NT2/D1 (cell line): ENCODE measurements around the gene CEMIP.

Source experiments
- DNase-seq: peaks from one replicate; pipeline ENCODE4 v3.0.0-alpha.2; 2011; ENCODE audit warnings: low read depth, low spot score
- H3K27me3 ChIP-seq: 2 replicates; pipeline ENCODE4 v1.6.0; 2011; ENCODE audit warnings: mild to moderate bottlenecking; ENCODE audit not compliant: insufficient read length, insufficient read depth
- H3K36me3 ChIP-seq: 2 replicates; pipeline ENCODE4 v1.6.1; 2011; ENCODE audit warnings: mild to moderate bottlenecking, low read length, mixed read lengths; ENCODE audit not compliant: insufficient read depth, insufficient read length
- H3K4me1 ChIP-seq: 2 replicates; pipeline ENCODE4 v1.5.1; 2011; ENCODE audit not compliant: insufficient read depth, insufficient read length
- H3K4me3 ChIP-seq: 2 replicates; pipeline ENCODE4 v1.5.1; 2011; ENCODE audit warnings: low read depth; ENCODE audit not compliant: insufficient read length
- H3K9ac ChIP-seq: 2 replicates; pipeline ENCODE4 v1.6.0; 2011; ENCODE audit warnings: low read depth; ENCODE audit not compliant: insufficient read length
- H3K9me3 ChIP-seq: 2 replicates; pipeline ENCODE4 v1.5.1; 2011; ENCODE audit warnings: mild to moderate bottlenecking, low read length; ENCODE audit not compliant: insufficient read depth
- SUZ12 ChIP-seq: IDR thresholded peaks from 2 replicates; pipeline ENCODE4 v1.6.1; 2011; ENCODE audit not compliant: insufficient read length, insufficient read depth; ENCODE audit errors: extremely low read depth
- YY1 ChIP-seq: IDR thresholded peaks from 2 replicates; pipeline ENCODE4 v1.6.1; 2011; ENCODE audit not compliant: insufficient read length, insufficient read depth
- ZNF274 ChIP-seq: IDR thresholded peaks from 2 replicates; pipeline ENCODE4 v1.6.1; 2011; ENCODE audit warnings: mild to moderate bottlenecking, low read depth, low read length

Gene CEMIP

GRCh38 chr15:80870366-80870765 is 91.2 kb downstream of the CEMIP start:
- Histone ChIP-seq H3K27me3 (no peaks in the 10 kb centered on the region), H3K9me3 (no peaks in the 10 kb centered on the region), H3K4me1 (no peaks in the 10 kb centered on the region), H3K36me3 (no peaks in the 10 kb centered on the region), H3K4me3 (no peak overlapping the region), H3K9ac (no peak overlapping the region)
- DNase-seq = no peak
- TF ChIP-seq YY1 = no peak
- no peak for TF ChIP-seq ZNF274
- no peak for TF ChIP-seq SUZ12

- TF ChIP-seq ZNF274 (no peak), YY1 (no peak), SUZ12 (no peak)
- Histone ChIP-seq H3K4me1 (no peaks in the 10 kb centered on the region), H3K9ac (no peak overlapping the region), H3K4me3 (no peak overlapping the region), H3K27me3 (no peaks in the 10 kb centered on the region), H3K9me3 (no peaks in the 10 kb centered on the region), H3K36me3 (no peaks in the 10 kb centered on the region)
- no peak for DNase-seq
Observed at GRCh38 chr15:80870893-80871292, 91.7 kb downstream of the CEMIP start.

GRCh38 chr15:80871858-80872257 is 92.7 kb downstream of the CEMIP start:
- Histone ChIP-seq H3K4me1 (no peaks in the 10 kb centered on the region), H3K4me3 (no peak overlapping the region), H3K36me3 (no peaks in the 10 kb centered on the region), H3K9me3 (no peaks in the 10 kb centered on the region), H3K27me3 (no peaks in the 10 kb centered on the region), H3K9ac (no peak overlapping the region)
- DNase-seq = no peak
- TF ChIP-seq ZNF274 = no peak

- Histone ChIP-seq H3K36me3 (no peaks in the 10 kb centered on the region), H3K9me3 (no peaks in the 10 kb centered on the region), H3K4me1 (no peaks in the 10 kb centered on the region), H3K9ac (no peak overlapping the region), H3K4me3 (no peak overlapping the region), H3K27me3 (no peaks in the 10 kb centered on the region)
- TF ChIP-seq SUZ12 (no peak), ZNF274 (no peak), YY1 (no peak)
- DNase-seq = no peak
Observed at GRCh38 chr15:80873366-80873952, 94.3 kb downstream of the CEMIP start.

GRCh38 chr15:80875568-80876347 is 96.6 kb downstream of the CEMIP start:
- no peak for DNase-seq
- Histone ChIP-seq H3K9me3 (no peaks in the 10 kb centered on the region), H3K4me1 (no peaks in the 10 kb centered on the region), H3K9ac (no peak overlapping the region), H3K4me3 (no peak overlapping the region), H3K27me3 (no peaks in the 10 kb centered on the region), H3K36me3 (no peaks in the 10 kb centered on the region)
- TF ChIP-seq SUZ12 = no peak
- TF ChIP-seq YY1 = no peak
- no peak for TF ChIP-seq ZNF274

GRCh38 chr15:80876348-80876674 is 97.1 kb downstream of the CEMIP start:
- no peak for TF ChIP-seq ZNF274
- H3K4me3 ChIP-seq = no peak overlapping the region
- no peaks in the 10 kb centered on the region for H3K36me3 ChIP-seq
- no peaks in the 10 kb centered on the region for H3K4me1 ChIP-seq
- DNase-seq = no peak
- H3K27me3 ChIP-seq = no peaks in the 10 kb centered on the region
- no peak overlapping the region for H3K9ac ChIP-seq
- H3K9me3 ChIP-seq = no peaks in the 10 kb centered on the region

GRCh38 chr15:80878242-80878866 is 99.2 kb downstream of the CEMIP start:
- Histone ChIP-seq H3K4me1 (no peaks in the 10 kb centered on the region), H3K9ac (no peak overlapping the region), H3K36me3 (no peaks in the 10 kb centered on the region), H3K27me3 (no peaks in the 10 kb centered on the region), H3K4me3 (no peak overlapping the region), H3K9me3 (no peaks in the 10 kb centered on the region)
- no peak for TF ChIP-seq SUZ12
- no peak for TF ChIP-seq ZNF274
- TF ChIP-seq YY1 = no peak
- no peak for DNase-seq
